Measurements from ENCODE around the gene B4GALT1.
A peak's percentile ranks its signal among the peaks of the same experiment; 100 is the strongest.

The B4GALT1 gene

DNA sequence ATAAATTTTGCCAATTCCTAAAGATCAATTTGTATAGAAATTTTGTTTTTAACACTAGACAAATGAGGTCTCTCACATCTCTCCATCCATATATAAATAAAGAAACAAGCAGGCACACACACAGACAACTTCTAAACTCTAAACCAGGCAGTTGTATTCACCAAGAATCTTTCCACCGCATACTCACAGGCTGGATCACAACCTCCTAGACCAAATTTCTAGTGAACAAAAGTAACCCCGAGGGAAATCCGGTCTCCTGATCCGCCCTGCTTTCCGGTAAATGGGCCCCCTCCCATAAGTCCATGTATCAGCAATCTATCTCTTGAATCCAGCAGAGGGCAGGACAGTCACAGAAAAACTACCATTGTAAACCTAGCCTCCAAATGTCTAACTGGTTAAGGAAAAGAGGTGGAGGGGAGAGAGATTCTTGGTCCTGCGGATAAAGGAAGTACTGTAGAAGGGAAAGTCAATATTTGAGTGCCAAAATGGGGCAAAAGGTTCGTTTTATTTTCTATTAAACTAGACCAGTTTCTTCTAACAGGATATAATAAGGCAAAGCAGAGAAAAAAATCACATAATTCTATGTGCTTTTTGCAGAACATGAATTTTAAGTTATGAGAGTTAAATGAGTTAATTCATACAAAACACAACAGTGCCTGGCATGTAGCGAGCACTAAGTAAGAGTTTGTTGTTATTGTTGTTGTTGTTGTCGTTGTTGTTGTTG lies 85.8 kb downstream of the B4GALT1 start:
- Histone ChIP-seq H3K9me3 (ENCODE audit: severe bottlenecking) (peaks cover 3% of the 10 kb centered on the region), H3K27me3 (ENCODE audit: insufficient read depth, low read depth, severe bottlenecking) (no peaks in the 10 kb centered on the region), H3K4me3 (ENCODE audit: low read depth, low read length) (peak overlapping the region; percentile 34), H3K36me3 (no peaks in the 10 kb centered on the region), H3K27ac (no peak overlapping the region)
- peak; percentile 73 for DNase-seq
- TF ChIP-seq, protein P1, sequence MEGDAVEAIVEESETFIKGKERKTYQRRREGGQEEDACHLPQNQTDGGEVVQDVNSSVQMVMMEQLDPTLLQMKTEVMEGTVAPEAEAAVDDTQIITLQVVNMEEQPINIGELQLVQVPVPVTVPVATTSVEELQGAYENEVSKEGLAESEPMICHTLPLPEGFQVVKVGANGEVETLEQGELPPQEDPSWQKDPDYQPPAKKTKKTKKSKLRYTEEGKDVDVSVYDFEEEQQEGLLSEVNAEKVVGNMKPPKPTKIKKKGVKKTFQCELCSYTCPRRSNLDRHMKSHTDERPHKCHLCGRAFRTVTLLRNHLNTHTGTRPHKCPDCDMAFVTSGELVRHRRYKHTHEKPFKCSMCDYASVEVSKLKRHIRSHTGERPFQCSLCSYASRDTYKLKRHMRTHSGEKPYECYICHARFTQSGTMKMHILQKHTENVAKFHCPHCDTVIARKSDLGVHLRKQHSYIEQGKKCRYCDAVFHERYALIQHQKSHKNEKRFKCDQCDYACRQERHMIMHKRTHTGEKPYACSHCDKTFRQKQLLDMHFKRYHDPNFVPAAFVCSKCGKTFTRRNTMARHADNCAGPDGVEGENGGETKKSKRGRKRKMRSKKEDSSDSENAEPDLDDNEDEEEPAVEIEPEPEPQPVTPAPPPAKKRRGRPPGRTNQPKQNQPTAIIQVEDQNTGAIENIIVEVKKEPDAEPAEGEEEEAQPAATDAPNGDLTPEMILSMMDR (IDR thresholded peaks at IDR 0.05; ENCODE audit: low read depth, low read length): peak; percentile 55; the same call in 1 of the 2 replicates

DNA sequence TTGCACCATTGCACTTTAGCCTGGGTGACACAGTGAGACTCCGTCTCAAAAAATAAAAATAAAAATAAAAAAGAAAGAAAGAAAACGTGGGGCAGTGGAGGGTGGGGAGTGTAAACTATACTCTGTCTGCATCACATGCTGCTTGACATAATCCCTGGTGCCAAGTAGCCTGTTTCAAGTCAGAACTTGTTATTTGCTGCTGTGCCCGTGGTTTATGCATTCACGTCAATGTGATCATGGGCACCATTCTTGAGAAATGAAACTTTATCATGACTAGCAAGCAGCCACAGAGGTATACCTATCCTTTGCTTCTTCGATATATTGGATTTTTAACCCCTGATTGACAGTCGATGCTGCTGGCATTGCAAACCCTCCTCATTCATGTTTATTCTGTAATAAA lies 86.6 kb downstream of the B4GALT1 start:
- Histone ChIP-seq H3K27me3 (ENCODE audit: insufficient read depth, low read depth, severe bottlenecking) (no peaks in the 10 kb centered on the region), H3K4me3 (ENCODE audit: low read depth, low read length) (no peak overlapping the region), H3K27ac (no peak overlapping the region), H3K9me3 (ENCODE audit: severe bottlenecking) (no peaks in the 10 kb centered on the region), H3K36me3 (no peaks in the 10 kb centered on the region)
- TF ChIP-seq, protein P1 (IDR thresholded peaks at IDR 0.05; ENCODE audit: low read depth, low read length): no peak
- no peak for DNase-seq

DNA sequence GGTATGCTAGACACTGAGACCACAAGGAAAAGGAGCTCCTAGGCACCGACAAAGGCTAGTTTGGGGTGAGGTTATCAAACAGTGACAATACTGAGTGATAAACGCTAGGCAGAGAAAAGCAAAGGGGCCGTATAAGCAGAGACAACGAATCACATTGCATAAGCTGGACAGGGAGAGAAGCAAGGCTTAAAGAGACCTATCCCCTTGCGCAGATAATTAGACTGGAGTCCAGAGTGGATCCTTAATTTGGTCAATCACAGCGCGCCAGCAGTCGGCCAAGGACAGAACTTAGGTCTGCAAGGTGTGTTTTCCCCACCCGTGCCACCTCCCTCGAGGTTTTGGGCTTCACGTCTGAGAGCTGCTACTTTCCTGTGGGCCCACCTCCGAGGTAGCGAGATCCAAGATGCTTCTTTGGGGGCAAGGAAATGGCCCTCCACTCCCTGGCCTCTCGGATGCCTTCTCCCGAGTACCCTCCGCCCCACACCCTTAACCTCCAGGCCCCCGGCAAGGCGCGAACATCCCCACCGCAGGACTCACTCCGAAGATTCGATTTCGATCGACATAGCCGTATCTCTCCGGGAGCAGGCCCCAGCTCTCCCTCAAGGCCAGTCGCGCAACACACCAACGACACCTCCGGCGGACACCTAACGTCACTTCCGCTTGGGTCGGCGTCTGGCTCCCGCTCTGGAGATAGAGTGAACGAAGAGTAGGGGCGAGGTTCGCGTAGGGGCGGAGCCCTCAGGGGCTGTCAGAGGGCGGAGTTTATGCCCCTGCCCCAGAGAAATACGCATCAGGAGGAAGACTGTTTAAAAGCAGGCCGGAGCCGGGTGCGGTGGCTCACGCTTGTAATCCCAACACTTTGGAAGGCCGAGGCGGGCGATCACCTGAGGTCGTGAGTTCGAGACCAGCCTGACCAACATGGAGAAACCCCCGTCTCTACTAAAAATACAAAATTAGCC lies 90.8 kb downstream of the B4GALT1 start, which contains the start of gene SMU1:
Gene SMU1, minus strand, starts transcription at position 629 of the 959 bp plus-strand sequence. Its CDS starts 66 bp downstream, at position 563.
- peak; percentile 96 for DNase-seq
- Histone ChIP-seq H3K27ac (peak within 1 kb of the TSS; percentile 82), H3K9me3 (ENCODE audit: severe bottlenecking) (no peaks in the 10 kb centered on the region), H3K4me3 (ENCODE audit: low read depth, low read length) (peak within 1 kb of the TSS; percentile 68), H3K36me3 (peaks cover 25% of the 10 kb centered on the region), H3K27me3 (ENCODE audit: insufficient read depth, low read depth, severe bottlenecking) (no peaks in the 10 kb centered on the region)
- TF ChIP-seq, protein P1 (IDR thresholded peaks at IDR 0.05; ENCODE audit: low read depth, low read length): no peak

DNA sequence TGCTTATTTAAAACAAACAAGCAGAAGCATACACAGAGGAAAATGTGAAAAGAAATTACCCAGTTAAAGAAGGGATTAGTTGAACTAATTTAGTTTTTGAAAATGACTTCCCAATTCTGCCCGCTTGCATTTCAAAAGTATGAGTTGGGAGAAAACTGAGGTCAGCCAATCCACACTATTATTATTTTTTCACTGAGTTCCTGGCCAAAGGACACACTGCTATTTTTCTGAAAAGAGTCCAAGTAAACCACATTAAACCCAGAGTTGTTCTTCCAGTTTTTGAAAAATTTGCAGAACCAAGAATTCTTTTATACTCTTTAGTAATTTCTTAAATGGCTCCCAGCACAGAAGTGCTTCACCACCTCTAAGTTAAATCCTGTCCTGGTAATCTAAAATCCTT lies 98.1 kb downstream of the B4GALT1 start:
- Histone ChIP-seq H3K4me3 (ENCODE audit: low read depth, low read length) (no peak overlapping the region), H3K27me3 (ENCODE audit: insufficient read depth, low read depth, severe bottlenecking) (no peaks in the 10 kb centered on the region), H3K27ac (no peak overlapping the region), H3K9me3 (ENCODE audit: severe bottlenecking) (no peaks in the 10 kb centered on the region), H3K36me3 (peaks cover 80% of the 10 kb centered on the region)
- no peak for DNase-seq
- TF ChIP-seq, protein P1 (IDR thresholded peaks at IDR 0.05; ENCODE audit: low read depth, low read length): no peak

DNA sequence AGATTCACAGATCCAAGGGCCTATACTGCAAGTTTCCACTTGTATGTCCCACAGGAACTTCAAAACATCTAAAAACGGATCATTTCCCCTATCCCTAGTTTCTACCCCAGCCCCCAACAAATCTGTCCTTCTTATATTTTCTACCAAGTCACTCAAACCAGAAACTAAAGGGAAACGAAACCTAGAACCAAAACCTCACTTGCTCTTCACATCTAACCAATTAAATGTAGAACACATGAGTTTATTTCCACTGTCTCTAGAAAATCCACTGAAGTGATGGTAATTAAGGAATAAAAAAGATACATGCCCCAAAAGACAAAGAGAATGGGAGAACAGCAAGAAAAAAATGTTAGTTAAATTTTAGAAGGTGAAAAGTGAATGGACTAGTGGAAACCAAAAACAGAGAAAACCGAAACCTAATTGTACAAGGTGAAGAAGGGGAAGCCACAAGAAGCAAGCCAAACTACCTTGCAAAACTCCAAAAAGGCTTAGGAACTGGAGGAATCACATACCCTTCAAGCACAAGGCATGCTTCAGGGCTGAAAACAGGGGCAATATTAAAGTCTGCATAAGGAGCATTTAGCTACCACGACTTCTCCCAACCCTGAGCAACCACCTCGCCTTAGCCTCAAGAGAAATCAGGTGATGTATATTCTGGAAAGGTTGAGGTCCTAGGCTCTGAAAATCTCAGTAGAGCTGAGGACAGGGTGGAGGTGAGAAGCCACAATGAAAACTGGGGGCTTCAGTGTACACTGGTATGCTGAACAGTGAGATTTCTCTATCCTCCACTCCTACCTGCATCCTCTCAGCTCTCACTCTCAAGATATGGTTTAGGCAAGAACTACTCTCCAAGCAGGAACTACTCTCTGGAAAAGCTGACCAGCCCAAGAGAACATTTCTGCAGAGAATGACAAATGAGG lies 101.7 kb downstream of the B4GALT1 start:
- H3K27ac ChIP-seq: no peak overlapping the region
- H3K4me3 ChIP-seq (ENCODE audit: low read depth, low read length): no peak overlapping the region
- H3K36me3 ChIP-seq: peaks cover 72% of the 10 kb centered on the region
- no peak for DNase-seq
- TF ChIP-seq, protein P1 (IDR thresholded peaks at IDR 0.05; ENCODE audit: low read depth, low read length): no peak
- H3K9me3 ChIP-seq (ENCODE audit: severe bottlenecking): no peaks in the 10 kb centered on the region
- no peaks in the 10 kb centered on the region for H3K27me3 ChIP-seq (ENCODE audit: insufficient read depth, low read depth, severe bottlenecking)
